Neural cell (in vitro differentiated cells): ENCODE results near the gene CLDN14. TPM values are rescaled to one million over a fixed set of nuclear protein-coding genes. Genes with fewer than 3 reads are reported as not detected.

Source experiments
- H2AFZ ChIP-seq: fragments of 200-600, 300-800 bp; sonication (generic), shearing (Covaris generic); 2 replicates; pipeline ENCODE4 v1.6.0; 2014; ENCODE audit warnings: low read depth, mild to moderate bottlenecking, antibody characterized with exemption, low read length, moderate library complexity
- H3F3A ChIP-seq: fragments of 200-600 bp; shearing (Covaris generic); 2 replicates; pipeline ENCODE4 v1.6.1; 2016; ENCODE audit warnings: mild to moderate bottlenecking, moderate library complexity, mixed read lengths, antibody characterized with exemption, low read length; ENCODE audit not compliant: insufficient read depth, poor library complexity, severe bottlenecking
- H3K27ac ChIP-seq: fragments of 200-600, 300-800 bp; sonication (generic), shearing (Covaris generic); 2 replicates; pipeline ENCODE4 v1.5.1; 2014; ENCODE audit warnings: mild to moderate bottlenecking, low read length, moderate library complexity
- H3K27me3 ChIP-seq: fragments of 300-800, 200-600 bp; sonication (generic), shearing (Covaris generic); 2 replicates; pipeline ENCODE4 v1.6.0; 2014; ENCODE audit warnings: mild to moderate bottlenecking, low read depth, low read length, moderate library complexity; ENCODE audit not compliant: insufficient read depth
- H3K36me3 ChIP-seq: fragments of 300-800, 200-600 bp; sonication (generic), shearing (Covaris generic); 2 replicates; pipeline ENCODE4 v1.5.1; 2014; ENCODE audit warnings: mild to moderate bottlenecking, antibody characterized with exemption, low read length, moderate library complexity; ENCODE audit not compliant: insufficient read depth
- H3K4me2 ChIP-seq: fragments of 300-800, 200-600 bp; sonication (generic), shearing (Covaris generic); 2 replicates; pipeline ENCODE4 v1.6.0; 2014; ENCODE audit warnings: mild to moderate bottlenecking, low read length
- H3K4me3 ChIP-seq: fragments of 300-800, 200-600 bp; sonication (generic), shearing (Covaris generic); 2 replicates; pipeline ENCODE4 v1.5.1; 2014; ENCODE audit warnings: mild to moderate bottlenecking, low read length, moderate library complexity
- H3K79me2 ChIP-seq: fragments of 200-600 bp; shearing (Covaris generic); replicated peaks from 2 replicates; pipeline ENCODE4 v1.6.0; 2014; ENCODE audit warnings: mild to moderate bottlenecking, low read length, moderate library complexity; ENCODE audit not compliant: insufficient read depth
- H3K9ac ChIP-seq: fragments of 300-800, 200-600 bp; sonication (generic), shearing (Covaris generic); 2 replicates; pipeline ENCODE4 v1.6.1; 2016; ENCODE audit warnings: mild to moderate bottlenecking, low read length, mixed read lengths
- H3K9me2 ChIP-seq: fragments of 200-600 bp; shearing (Covaris generic); 2 replicates; pipeline ENCODE4 v1.6.1; 2016; ENCODE audit warnings: mild to moderate bottlenecking, low read length, mixed read lengths; ENCODE audit not compliant: insufficient read depth
- H3K9me3 ChIP-seq: fragments of 200-600, 300-800 bp; sonication (generic), shearing (Covaris generic); 2 replicates; pipeline ENCODE4 v1.6.1; 2016; ENCODE audit warnings: mild to moderate bottlenecking, mixed run types, low read length, moderate library complexity, mixed read lengths
- H4K20me1 ChIP-seq: fragments of 200-600 bp; shearing (Covaris generic); 2 replicates; pipeline ENCODE4 v1.6.1; 2016; ENCODE audit warnings: mild to moderate bottlenecking, mixed run types; ENCODE audit not compliant: insufficient read depth
- EP300 ChIP-seq: fragments of 450-650 bp; conservative IDR thresholded peaks from 2 replicates; pipeline ENCODE4 v1.6.1; 2014; ENCODE audit warnings: antibody characterized with exemption, mild to moderate bottlenecking, moderate library complexity; ENCODE audit not compliant: poor library complexity, severe bottlenecking
- EZH2 ChIP-seq: fragments of 200-600, 300-800 bp; shearing (Covaris generic), sonication (generic); IDR thresholded peaks from 2 replicates; pipeline ENCODE4 v1.6.1; 2014; ENCODE audit warnings: antibody characterized with exemption, low read length, borderline replicate concordance, mild to moderate bottlenecking; ENCODE audit not compliant: insufficient read depth, poor library complexity, severe bottlenecking
- MXI1 ChIP-seq: fragments of 450-650 bp; conservative IDR thresholded peaks from 2 replicates; pipeline ENCODE4 v1.6.1; 2014; ENCODE audit warnings: antibody characterized with exemption, mild to moderate bottlenecking; ENCODE audit not compliant: poor library complexity, severe bottlenecking
- POLR2AphosphoS5 ChIP-seq: IDR thresholded peaks from 2 replicates; pipeline ENCODE4 v1.6.1; 2012
- RAD21 ChIP-seq: fragments of 450-650 bp; conservative IDR thresholded peaks from 2 replicates; pipeline ENCODE4 v1.6.1; 2014; ENCODE audit warnings: antibody characterized with exemption, mild to moderate bottlenecking, moderate library complexity
- SMC3 ChIP-seq: fragments of 450-650 bp; conservative IDR thresholded peaks from 2 replicates; pipeline ENCODE4 v1.6.1; 2014; ENCODE audit warnings: antibody characterized with exemption, mild to moderate bottlenecking, moderate library complexity; ENCODE audit not compliant: poor library complexity
- TAF1 ChIP-seq: IDR thresholded peaks from 2 replicates; pipeline ENCODE4 v1.6.1; 2012; ENCODE audit warnings: low read depth
- polyA plus RNA-seq: library from polyadenylated mRNA; depleted of rRNA; stranded (reverse); fragments of >200 nt; gene quantifications from 2 replicates; pipeline ENCODE4 v1.2.3, GENCODE V29; 2014
- TF ChIP-seq, protein P1 (sequence below): fragments of 450-650 bp; IDR thresholded peaks from 2 replicates; pipeline ENCODE4 v1.5.1; 2014; ENCODE audit warnings: antibody characterized with exemption, mild to moderate bottlenecking, moderate library complexity; ENCODE audit not compliant: poor library complexity, severe bottlenecking
- TF ChIP-seq, protein P2 (sequence below): IDR thresholded peaks from 2 replicates; pipeline ENCODE4 v1.6.1; 2012; ENCODE audit warnings: borderline replicate concordance

Gene CLDN14
- polyA plus RNA-seq, 1 donor from 2014 or later = not detected

DNA sequence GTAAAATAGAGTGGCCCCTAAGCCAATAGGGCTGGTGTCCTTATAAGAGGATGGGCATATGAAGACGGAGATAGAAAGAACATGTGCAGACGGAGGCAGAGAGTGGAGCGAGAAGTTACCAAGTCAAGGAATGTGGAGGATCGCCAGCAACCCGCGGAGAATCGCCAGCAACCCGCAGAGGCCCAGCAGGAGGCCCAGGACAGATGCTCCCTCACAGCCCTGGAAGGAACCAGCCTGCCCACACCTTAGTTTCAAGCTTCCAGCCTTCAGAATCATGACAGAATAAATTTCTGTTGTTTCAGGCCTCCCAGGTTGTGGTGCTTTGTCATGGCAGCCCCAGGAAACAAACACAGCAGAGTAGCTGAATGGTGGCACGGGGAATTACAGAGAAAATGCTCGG, 9.6 kb downstream of the CLDN14 start:
- Histone ChIP-seq H3K36me3 (no peaks in the 10 kb centered on the region), H4K20me1 (no peaks in the 10 kb centered on the region), H3K9ac (no peak overlapping the region), H3K27ac (no peak overlapping the region), H3K4me2 (no peak overlapping the region), H3K9me2 (no peaks in the 10 kb centered on the region), H3K9me3 (no peaks in the 10 kb centered on the region), H2AFZ (no peak overlapping the region), H3K27me3 (no peaks in the 10 kb centered on the region), H3K4me3 (no peak overlapping the region), H3K79me2 (no peaks in the 10 kb centered on the region), H3F3A (no peaks in the 10 kb centered on the region)
- TF ChIP-seq RAD21 (no peak), POLR2AphosphoS5 (no peak), SMC3 (no peak), EZH2 (no peak), TAF1 (no peak), EP300 (no peak), MXI1 (no peak)
- TF ChIP-seq, protein P1, sequence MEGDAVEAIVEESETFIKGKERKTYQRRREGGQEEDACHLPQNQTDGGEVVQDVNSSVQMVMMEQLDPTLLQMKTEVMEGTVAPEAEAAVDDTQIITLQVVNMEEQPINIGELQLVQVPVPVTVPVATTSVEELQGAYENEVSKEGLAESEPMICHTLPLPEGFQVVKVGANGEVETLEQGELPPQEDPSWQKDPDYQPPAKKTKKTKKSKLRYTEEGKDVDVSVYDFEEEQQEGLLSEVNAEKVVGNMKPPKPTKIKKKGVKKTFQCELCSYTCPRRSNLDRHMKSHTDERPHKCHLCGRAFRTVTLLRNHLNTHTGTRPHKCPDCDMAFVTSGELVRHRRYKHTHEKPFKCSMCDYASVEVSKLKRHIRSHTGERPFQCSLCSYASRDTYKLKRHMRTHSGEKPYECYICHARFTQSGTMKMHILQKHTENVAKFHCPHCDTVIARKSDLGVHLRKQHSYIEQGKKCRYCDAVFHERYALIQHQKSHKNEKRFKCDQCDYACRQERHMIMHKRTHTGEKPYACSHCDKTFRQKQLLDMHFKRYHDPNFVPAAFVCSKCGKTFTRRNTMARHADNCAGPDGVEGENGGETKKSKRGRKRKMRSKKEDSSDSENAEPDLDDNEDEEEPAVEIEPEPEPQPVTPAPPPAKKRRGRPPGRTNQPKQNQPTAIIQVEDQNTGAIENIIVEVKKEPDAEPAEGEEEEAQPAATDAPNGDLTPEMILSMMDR = no peak
- TF ChIP-seq, protein P2, sequence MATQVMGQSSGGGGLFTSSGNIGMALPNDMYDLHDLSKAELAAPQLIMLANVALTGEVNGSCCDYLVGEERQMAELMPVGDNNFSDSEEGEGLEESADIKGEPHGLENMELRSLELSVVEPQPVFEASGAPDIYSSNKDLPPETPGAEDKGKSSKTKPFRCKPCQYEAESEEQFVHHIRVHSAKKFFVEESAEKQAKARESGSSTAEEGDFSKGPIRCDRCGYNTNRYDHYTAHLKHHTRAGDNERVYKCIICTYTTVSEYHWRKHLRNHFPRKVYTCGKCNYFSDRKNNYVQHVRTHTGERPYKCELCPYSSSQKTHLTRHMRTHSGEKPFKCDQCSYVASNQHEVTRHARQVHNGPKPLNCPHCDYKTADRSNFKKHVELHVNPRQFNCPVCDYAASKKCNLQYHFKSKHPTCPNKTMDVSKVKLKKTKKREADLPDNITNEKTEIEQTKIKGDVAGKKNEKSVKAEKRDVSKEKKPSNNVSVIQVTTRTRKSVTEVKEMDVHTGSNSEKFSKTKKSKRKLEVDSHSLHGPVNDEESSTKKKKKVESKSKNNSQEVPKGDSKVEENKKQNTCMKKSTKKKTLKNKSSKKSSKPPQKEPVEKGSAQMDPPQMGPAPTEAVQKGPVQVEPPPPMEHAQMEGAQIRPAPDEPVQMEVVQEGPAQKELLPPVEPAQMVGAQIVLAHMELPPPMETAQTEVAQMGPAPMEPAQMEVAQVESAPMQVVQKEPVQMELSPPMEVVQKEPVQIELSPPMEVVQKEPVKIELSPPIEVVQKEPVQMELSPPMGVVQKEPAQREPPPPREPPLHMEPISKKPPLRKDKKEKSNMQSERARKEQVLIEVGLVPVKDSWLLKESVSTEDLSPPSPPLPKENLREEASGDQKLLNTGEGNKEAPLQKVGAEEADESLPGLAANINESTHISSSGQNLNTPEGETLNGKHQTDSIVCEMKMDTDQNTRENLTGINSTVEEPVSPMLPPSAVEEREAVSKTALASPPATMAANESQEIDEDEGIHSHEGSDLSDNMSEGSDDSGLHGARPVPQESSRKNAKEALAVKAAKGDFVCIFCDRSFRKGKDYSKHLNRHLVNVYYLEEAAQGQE = no peak

DNA sequence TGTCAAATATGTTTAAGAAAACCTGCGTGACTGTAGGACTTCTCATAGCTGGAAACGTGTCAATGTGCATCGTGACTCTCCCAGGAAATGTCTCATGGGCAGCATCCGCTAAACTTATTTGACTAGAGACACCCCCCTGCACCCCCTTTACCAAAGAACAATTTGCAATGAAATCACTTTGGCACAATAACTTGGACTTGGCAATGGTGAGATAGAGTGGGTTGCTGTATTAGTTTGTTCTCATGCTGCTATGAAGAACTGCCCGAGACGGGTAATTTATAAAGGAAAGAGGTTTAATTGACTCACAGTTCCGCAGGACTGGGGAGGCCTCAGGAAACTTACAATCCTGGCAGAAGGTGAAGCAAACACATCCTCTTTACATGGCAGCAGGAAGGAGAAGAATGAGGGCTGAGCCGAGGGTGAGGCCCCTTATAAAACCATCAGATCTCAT, 13.8 kb downstream of the CLDN14 start:
- H3K36me3 ChIP-seq = no peaks in the 10 kb centered on the region
- no peaks in the 10 kb centered on the region for H3F3A ChIP-seq
- H3K27ac ChIP-seq = no peak overlapping the region
- H3K79me2 ChIP-seq = no peaks in the 10 kb centered on the region
- H3K4me3 ChIP-seq = no peak overlapping the region
- no peaks in the 10 kb centered on the region for H3K27me3 ChIP-seq
- H2AFZ ChIP-seq = no peak overlapping the region
- no peak overlapping the region for H3K4me2 ChIP-seq
- TF ChIP-seq EZH2 (no peak), EP300 (no peak), SMC3 (no peak), MXI1 (no peak), TAF1 (no peak)
- TF ChIP-seq, protein P2 = no peak
- H3K9ac ChIP-seq = no peak overlapping the region
- no peaks in the 10 kb centered on the region for H3K9me2 ChIP-seq
- H3K9me3 ChIP-seq = no peaks in the 10 kb centered on the region
- no peaks in the 10 kb centered on the region for H4K20me1 ChIP-seq
